ENCODE data around the gene GLRX5.
"Not testable (repeated sequence)": the region's sequence is repeated elsewhere in the genome, so short reads cannot be mapped to it uniquely, and the experiment has no call there.

- TF ChIP-seq CTCF, POLR2A, POLR2AphosphoS5, EP300 (IDR thresholded peaks at IDR 0.05): not testable (repeated sequence)
Observed at GRCh38 chr14:95583836-95584617, 49.2 kb downstream of the GLRX5 start.
